H9 (cell line): ENCODE results near the gene CRACDL. TPM values are rescaled to one million over a fixed set of nuclear protein-coding genes. Genes with fewer than 3 reads are reported as not detected.

ENCODE experiments used
- DNase-seq: peaks from one replicate; pipeline ENCODE4 v3.0.0-alpha.2; 2017
- H2AFZ ChIP-seq: one replicate; pipeline ENCODE4 v1.6.1; 2013; ENCODE audit warnings: mild to moderate bottlenecking, low read length, control low read depth, moderate library complexity
- H2AK5ac ChIP-seq: 2 replicates; pipeline ENCODE4 v1.6.1; 2013; ENCODE audit warnings: low read length, control low read depth, mixed read lengths; ENCODE audit not compliant: insufficient read length
- H2BK120ac ChIP-seq: one replicate; pipeline ENCODE4 v1.6.1; 2013; ENCODE audit warnings: low read depth, mild to moderate bottlenecking, low read length, control low read depth, inconsistent platforms; ENCODE audit not compliant: poor library complexity, severe bottlenecking
- H2BK12ac ChIP-seq: 2 replicates; pipeline ENCODE4 v1.6.1; 2013; ENCODE audit warnings: low read length, control low read depth, mixed read lengths, low read depth; ENCODE audit not compliant: insufficient read length
- H2BK15ac ChIP-seq: 2 replicates; pipeline ENCODE4 v1.6.1; 2013; ENCODE audit warnings: low read depth, low read length, control low read depth
- H2BK20ac ChIP-seq: one replicate; pipeline ENCODE4 v1.6.1; 2013; ENCODE audit warnings: low read depth, mild to moderate bottlenecking, low read length, control low read depth, inconsistent platforms; ENCODE audit not compliant: poor library complexity, severe bottlenecking
- H2BK5ac ChIP-seq: 2 replicates; pipeline ENCODE4 v1.6.1; 2013; ENCODE audit warnings: low read length, control low read depth, mixed read lengths; ENCODE audit not compliant: insufficient read length
- H3K14ac ChIP-seq: 2 replicates; pipeline ENCODE4 v1.6.1; 2013; ENCODE audit warnings: low read length, control low read depth; ENCODE audit not compliant: insufficient read depth
- H3K18ac ChIP-seq: 2 replicates; pipeline ENCODE4 v1.6.1; 2013; ENCODE audit warnings: low read depth, mild to moderate bottlenecking, mixed read lengths, low read length, control low read depth; ENCODE audit not compliant: insufficient read length
- H3K23ac ChIP-seq: 2 replicates; pipeline ENCODE4 v1.6.1; 2013; ENCODE audit warnings: low read length, control low read depth, mixed read lengths, low read depth; ENCODE audit not compliant: insufficient read length
- H3K23me2 ChIP-seq: 2 replicates; pipeline ENCODE4 v1.6.1; 2013; ENCODE audit warnings: low read depth, mild to moderate bottlenecking, mixed read lengths, low read length, control low read depth; ENCODE audit not compliant: insufficient read length, poor library complexity, severe bottlenecking
- H3K27ac ChIP-seq: 2 replicates; pipeline ENCODE4 v1.5.1; 2013; ENCODE audit warnings: low read length, control low read depth, mixed read lengths, low read depth; ENCODE audit not compliant: insufficient read length
- H3K27me3 ChIP-seq: 2 replicates; pipeline ENCODE4 v1.6.1; 2013; ENCODE audit warnings: low read length, control low read depth, inconsistent platforms; ENCODE audit not compliant: insufficient read depth
- H3K4ac ChIP-seq: 2 replicates; pipeline ENCODE4 v1.6.1; 2013; ENCODE audit warnings: low read depth, mild to moderate bottlenecking, control low read depth, inconsistent platforms, low read length, moderate library complexity
- H3K4me1 ChIP-seq: 2 replicates; pipeline ENCODE4 v1.6.1; 2013; ENCODE audit warnings: low read length, control low read depth, inconsistent platforms; ENCODE audit not compliant: insufficient read depth
- H3K4me2 ChIP-seq: 2 replicates; pipeline ENCODE4 v1.6.1; 2013; ENCODE audit warnings: low read length, control low read depth, mixed read lengths; ENCODE audit not compliant: insufficient read length, insufficient read depth
- H3K56ac ChIP-seq: 2 replicates; pipeline ENCODE4 v1.6.1; 2013; ENCODE audit warnings: low read depth, mild to moderate bottlenecking, mixed read lengths, low read length, control low read depth; ENCODE audit not compliant: insufficient read length
- H3K79me1 ChIP-seq: 2 replicates; pipeline ENCODE4 v1.6.1; 2013; ENCODE audit warnings: low read depth, mild to moderate bottlenecking, moderate library complexity, low read length, control low read depth, inconsistent platforms; ENCODE audit not compliant: insufficient read depth, poor library complexity, severe bottlenecking
- H3K79me2 ChIP-seq: 2 replicates; pipeline ENCODE4 v1.6.1; 2013; ENCODE audit warnings: low read length, control low read depth, inconsistent platforms; ENCODE audit not compliant: insufficient read depth
- H3K9ac ChIP-seq: 2 replicates; pipeline ENCODE4 v1.6.1; 2013; ENCODE audit warnings: low read length, control low read depth, mixed read lengths; ENCODE audit not compliant: insufficient read length; ENCODE audit errors: extremely low read depth
- H3K9me3 ChIP-seq: one replicate; pipeline ENCODE4 v1.6.1; 2013; ENCODE audit warnings: low read depth, low read length, inconsistent platforms; ENCODE audit not compliant: control insufficient read depth
- H3T11ph ChIP-seq: one replicate; pipeline ENCODE4 v1.6.1; 2013; ENCODE audit warnings: mild to moderate bottlenecking, low read length, control low read depth, inconsistent platforms
- H4K20me1 ChIP-seq: one replicate; pipeline ENCODE4 v1.6.1; 2013; ENCODE audit not compliant: control insufficient read depth, insufficient read length, insufficient read depth
- H4K5ac ChIP-seq: 2 replicates; pipeline ENCODE4 v1.6.1; 2013; ENCODE audit warnings: low read depth, mild to moderate bottlenecking, mixed read lengths, low read length, control low read depth; ENCODE audit not compliant: insufficient read length
- H4K8ac ChIP-seq: replicated peaks from 2 replicates; pipeline ENCODE4 v1.6.1; 2013; ENCODE audit warnings: low read length, control low read depth, mixed read lengths, low read depth; ENCODE audit not compliant: insufficient read length
- H4K91ac ChIP-seq: 2 replicates; pipeline ENCODE4 v1.6.1; 2013; ENCODE audit warnings: low read depth, mild to moderate bottlenecking, moderate library complexity, mixed read lengths, low read length, control low read depth; ENCODE audit not compliant: insufficient read length
- H3K27ac Mint-ChIP-seq, 3 experiments: 2 replicates in 2 of 3; 3 replicates in 1 of 3; pipeline ENCODE4 v1.8.0; 2020 to 2021; ENCODE audit warnings: mixed read lengths in 3 of 3, mild to moderate bottlenecking in 1 of 3, moderate library complexity in 1 of 3
- H3K27me3 Mint-ChIP-seq: 2 replicates; pipeline ENCODE4 v1.8.0; 2021; ENCODE audit warnings: low read depth, mild to moderate bottlenecking, moderate library complexity, mixed read lengths
- H3K36me3 Mint-ChIP-seq, 3 experiments: 2 replicates in 2 of 3; 3 replicates in 1 of 3; pipeline ENCODE4 v1.8.0; 2020 to 2021; ENCODE audit warnings: low read depth in 3 of 3, mixed read lengths in 3 of 3; ENCODE audit not compliant: insufficient read depth in 1 of 3
- H3K4me1 Mint-ChIP-seq, 2 experiments: 2 replicates each; pipeline ENCODE4 v1.8.0; 2020; ENCODE audit warnings: mixed read lengths in 2 of 2
- H3K4me3 Mint-ChIP-seq, 2 experiments: 2 replicates in 1 of 2; 3 replicates in 1 of 2; pipeline ENCODE4 v1.8.0; 2020 to 2021; ENCODE audit warnings: mild to moderate bottlenecking in 2 of 2, mixed read lengths in 2 of 2, moderate library complexity in 1 of 2
- H3K9me3 Mint-ChIP-seq, 2 experiments: 2 replicates in 1 of 2; 3 replicates in 1 of 2; pipeline ENCODE4 v1.8.0; 2020; ENCODE audit warnings: mild to moderate bottlenecking in 2 of 2, mixed read lengths in 2 of 2, moderate library complexity in 1 of 2
- CTCF ChIP-seq: fragments of 200-600 bp; sonication (generic); conservative IDR thresholded peaks from 3 replicates; pipeline ENCODE4 v1.8.0; 2021; ENCODE audit warnings: antibody characterized with exemption, mild to moderate bottlenecking
- WGBS: extraction: QIAGEN DNeasy Blood & Tissue Kit; methylation state at CpG from one replicate; pipeline ENCODE4 v1.1.7; 2013; ENCODE audit warnings: missing lambda C conversion rate, low lambda C conversion rate, mixed read lengths; ENCODE audit not compliant: insufficient read length; ENCODE audit errors: extremely low coverage; 5-methylcytosine and 5-hydroxymethylcytosine counted together
- total RNA-seq: library from RNA; stranded (reverse); gene quantifications from 2 replicates; pipeline ENCODE4 v1.2.1, GENCODE V29; 2021

Gene CRACDL
- total RNA-seq, 1 experiment from 2014 or later: 0.48 TPM

GRCh38 chr2:98830571-98831145 lies 105.4 kb downstream of the CRACDL start:
- H3K27ac Mint-ChIP-seq: no peak overlapping the region; a peak in 1 of 7 replicates
- Histone ChIP-seq H3K23me2 (no peaks in the 10 kb centered on the region), H3K9me3 (no peaks in the 10 kb centered on the region), H2AK5ac (no peak overlapping the region), H3K9ac (no peak overlapping the region), H3K27ac (no peak overlapping the region), H4K5ac (no peak overlapping the region), H4K20me1 (no peaks in the 10 kb centered on the region), H3K4me2 (no peak overlapping the region), H2BK5ac (no peak overlapping the region), H2BK15ac (no peak overlapping the region), H3K23ac (no peak overlapping the region), H3K4me1 (no peaks in the 10 kb centered on the region), H2AFZ (no peak overlapping the region), H3K14ac (no peak overlapping the region), H4K91ac (no peak overlapping the region), H3K79me1 (no peaks in the 10 kb centered on the region), H2BK20ac (no peak overlapping the region), H2BK12ac (no peak overlapping the region), H3K27me3 (no peaks in the 10 kb centered on the region), H3K56ac (no peak overlapping the region), H2BK120ac (no peak overlapping the region), H3K18ac (no peak overlapping the region), H4K8ac (no peak overlapping the region), H3K4ac (no peak overlapping the region), H3K79me2 (no peaks in the 10 kb centered on the region), H3T11ph (no peak overlapping the region)
- 0 out of 4 replicates have a peak, but pooled peaks cover 0 to 3% of the 10 kb centered on the region in 2 experiments for H3K4me1 Mint-ChIP-seq
- peaks cover 17% of the 10 kb centered on the region for H3K27me3 Mint-ChIP-seq
- H3K36me3 Mint-ChIP-seq: no peaks in the 10 kb centered on the region
- no peak for DNase-seq
- H3K4me3 Mint-ChIP-seq: no peak overlapping the region
- TF ChIP-seq CTCF: no peak
- no peaks in the 10 kb centered on the region for H3K9me3 Mint-ChIP-seq
- no CpG with 5 or more reads among the region's 5 CpGs for WGBS
